HG03025 (cell line): ENCODE measurements around the gene CYLD.

ENCODE experiments used
- ATAC-seq: cut with Tn5 transposase; IDR thresholded peaks from one replicate; pipeline ENCODE4 v1.9.1; 2021; ENCODE audit warnings: mild to moderate bottlenecking, moderate library complexity; ENCODE audit not compliant: unreplicated experiment, low FRiP score

Gene CYLD

DNA sequence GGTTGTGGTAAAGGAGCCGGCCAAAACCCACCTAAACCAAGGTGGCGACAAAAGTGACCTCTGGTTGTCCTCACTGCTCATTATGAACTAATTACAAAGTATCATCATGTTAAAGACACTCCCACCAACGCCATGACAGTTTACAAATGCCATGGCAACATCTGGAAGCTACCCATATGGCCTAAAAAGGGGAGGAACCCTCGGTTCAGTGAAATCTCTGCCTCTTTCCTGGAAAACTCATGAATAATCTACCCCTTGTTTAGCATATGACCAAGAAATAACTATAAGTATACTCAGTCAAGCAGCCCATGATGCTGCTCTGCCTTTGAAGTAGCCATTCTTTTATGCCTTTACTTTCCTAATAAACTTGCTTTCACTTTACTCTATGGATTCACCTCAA, 72.2 kb downstream of the CYLD start:
- ATAC-seq = no peak

- ATAC-seq = no peak
Observed at GRCh38 chr16:50814541-50814940, 72.7 kb downstream of the CYLD start.

- no peak for ATAC-seq
Observed at GRCh38 chr16:50815382-50815781, 73.5 kb downstream of the CYLD start.

- no peak for ATAC-seq
Observed at GRCh38 chr16:50816901-50817555, 75.1 kb downstream of the CYLD start.

GRCh38 chr16:50818380-50818779, 76.5 kb downstream of the CYLD start:
- ATAC-seq = no peak

GRCh38 chr16:50819706-50820105, 77.8 kb downstream of the CYLD start:
- no peak for ATAC-seq

DNA sequence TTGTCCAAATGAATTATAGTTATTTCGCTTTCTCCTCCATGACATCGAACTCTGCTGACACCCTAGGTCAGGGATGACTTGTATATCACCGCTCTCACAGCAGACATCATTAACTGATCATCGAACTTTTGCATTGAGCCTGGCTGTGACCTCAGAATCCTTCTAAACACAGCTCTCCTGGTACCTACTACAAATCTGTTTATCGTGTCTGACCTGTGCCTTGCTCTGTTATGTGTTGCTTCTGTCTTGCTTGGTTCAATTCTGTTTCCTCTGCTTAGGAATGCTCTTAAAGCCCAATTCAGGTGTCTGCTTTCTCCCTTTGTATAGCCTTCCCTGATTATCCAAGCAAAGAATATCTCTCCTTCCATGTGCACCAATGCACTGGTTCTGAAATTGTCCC, 78.3 kb downstream of the CYLD start:
- no peak for ATAC-seq

DNA sequence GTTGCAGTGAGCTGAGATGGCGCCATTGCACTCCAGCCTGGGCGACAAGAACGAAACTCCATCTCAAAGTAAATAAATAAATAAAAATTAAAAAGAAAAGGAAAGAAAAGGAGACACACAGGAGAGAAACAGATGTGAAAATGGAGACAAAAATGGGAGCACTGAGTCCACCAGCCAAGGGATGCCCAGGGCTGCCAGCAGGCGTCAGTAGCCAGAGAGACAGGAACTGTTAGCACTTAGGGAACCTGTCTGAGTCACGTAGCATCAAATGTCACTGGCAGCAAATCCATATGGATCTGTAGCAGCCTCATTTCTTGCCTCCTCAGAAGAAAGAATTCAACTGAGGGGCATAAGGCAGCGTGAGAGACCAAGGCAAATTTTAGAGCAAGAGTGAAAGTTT, 79.7 kb downstream of the CYLD start:
- no peak for ATAC-seq

DNA sequence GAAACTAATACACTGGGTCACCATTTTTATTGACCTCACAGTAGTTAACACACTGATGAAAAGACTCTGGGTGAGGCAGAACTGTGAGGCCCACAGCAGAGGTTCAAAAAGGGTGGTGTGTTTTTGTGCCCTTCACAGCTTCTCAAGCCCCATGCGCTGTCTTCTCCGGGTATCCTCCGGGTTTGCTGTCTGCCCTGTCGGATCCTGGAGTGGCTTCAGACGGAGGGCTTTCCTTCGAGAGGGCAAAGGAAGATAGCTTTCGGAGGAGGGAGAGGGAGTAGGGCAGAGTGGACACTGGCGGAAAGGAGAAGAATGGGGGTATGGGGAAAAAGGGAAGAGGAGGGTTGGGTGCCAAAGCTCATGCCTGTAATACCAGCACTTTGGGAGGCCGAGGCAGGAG, 80.8 kb downstream of the CYLD start:
- no peak for ATAC-seq

- no peak for ATAC-seq
Observed at GRCh38 chr16:50826797-50827316, 85.0 kb downstream of the CYLD start.

GRCh38 chr16:50828164-50828702, 86.3 kb downstream of the CYLD start:
- no peak for ATAC-seq

- no peak for ATAC-seq
Observed at GRCh38 chr16:50830698-50831097, 88.8 kb downstream of the CYLD start.

DNA sequence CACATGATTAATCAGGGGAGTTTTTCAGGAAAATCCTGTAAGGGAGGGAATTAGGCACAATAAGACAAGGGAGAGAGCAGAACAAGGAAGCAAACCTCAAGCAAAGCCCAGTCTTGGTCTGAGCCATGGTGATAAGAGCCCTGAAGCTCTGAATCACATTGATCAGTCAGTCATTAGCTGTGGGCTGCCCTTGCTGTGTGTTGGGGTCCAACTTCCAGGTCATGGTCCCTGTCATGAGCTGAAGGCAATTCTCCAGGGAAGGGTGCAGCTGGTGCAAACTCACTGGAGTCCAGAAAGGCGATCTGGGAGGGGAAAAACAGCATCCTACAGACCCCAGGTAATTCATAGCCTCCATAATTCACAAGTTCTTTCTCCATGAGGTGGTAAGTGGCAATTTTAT, 89.9 kb downstream of the CYLD start:
- no peak for ATAC-seq

DNA sequence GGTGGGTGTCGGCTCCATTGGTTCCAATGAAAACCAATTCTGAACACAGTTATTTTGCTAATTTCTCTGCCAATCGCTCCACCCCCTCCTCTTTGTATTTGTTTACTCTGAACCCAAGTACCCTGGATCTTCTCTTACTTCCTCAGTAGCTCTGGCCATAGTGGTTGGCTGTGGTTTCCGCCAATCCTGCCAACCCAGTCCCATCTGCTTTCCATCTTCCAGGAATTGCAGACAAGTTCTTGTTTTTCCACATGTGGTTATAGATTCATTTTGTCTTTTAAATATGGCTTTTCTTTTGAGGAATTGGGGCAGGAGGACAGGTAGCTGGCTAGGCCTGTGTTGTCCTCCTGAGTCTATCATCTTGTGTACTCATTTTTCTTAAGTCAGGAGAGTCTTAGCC, 92.0 kb downstream of the CYLD start:
- no peak for ATAC-seq

DNA sequence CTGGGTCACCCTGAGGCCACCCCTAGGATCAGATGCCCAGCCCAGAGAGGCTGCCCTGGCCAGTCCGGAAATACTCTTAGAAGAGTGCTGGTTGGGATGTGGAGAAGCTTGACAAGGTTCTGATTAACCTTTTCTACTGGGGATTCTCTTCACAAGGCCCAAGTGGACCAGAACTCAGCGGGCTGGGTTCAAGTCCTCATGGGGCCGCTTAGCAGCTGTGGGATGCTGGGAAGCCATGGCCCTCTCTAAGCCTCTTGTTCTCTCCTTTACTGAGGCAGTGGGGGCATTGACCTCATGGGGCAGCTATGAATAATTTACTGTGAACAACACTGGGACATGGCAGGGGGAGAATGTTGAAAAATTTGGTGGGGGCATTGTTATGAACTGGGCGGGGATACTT, 92.8 kb downstream of the CYLD start:
- no peak for ATAC-seq

GRCh38 chr16:50835358-50836060, 93.6 kb downstream of the CYLD start:
- ATAC-seq = no peak

- ATAC-seq = no peak
Observed at GRCh38 chr16:50836121-50836621, 94.3 kb downstream of the CYLD start.

- ATAC-seq = no peak
Observed at GRCh38 chr16:50837324-50837723, 95.4 kb downstream of the CYLD start.

- no peak for ATAC-seq
Observed at GRCh38 chr16:50838165-50838564, 96.3 kb downstream of the CYLD start.

- no peak for ATAC-seq
Observed at GRCh38 chr16:50838885-50839284, 97.0 kb downstream of the CYLD start.

GRCh38 chr16:50839356-50839755, 97.5 kb downstream of the CYLD start:
- no peak for ATAC-seq
